NCI-H1417 (cell line): Measurements from ENCODE around the gene CSN2.
"Not testable (repeated sequence)": the region's sequence is repeated elsewhere in the genome, so short reads cannot be mapped to it uniquely, and the experiment has no call there.

Experiments used
- DNase-seq, 3 experiments: peaks; one replicate each; lab custom pipeline; 2025; lab: John Stamatoyannopoulos, UW

The CSN2 gene

GRCh38 chr4:69965628-69966027 lies at the start of gene CSN2:
Gene CSN2 (minus strand): TSS chr4:69965728. CDS start chr4:69960995, 4,733 bp downstream.
- peak in 1 of 3 experiments; percentile 5 for DNase-seq

GRCh38 chr4:70008771-70009170 lies 43.2 kb upstream of the CSN2 start:
- no peak for DNase-seq

GRCh38 chr4:70002507-70002906 lies 37.0 kb upstream of the CSN2 start:
- peak in 2 of 3 experiments; percentile 2 to 53 for DNase-seq

- DNase-seq: no peak
These were observed 35.2 kb upstream of the CSN2 start for GRCh38 chr4:70000711-70001110.

- no peak for DNase-seq
These were observed 33.9 kb upstream of the CSN2 start for GRCh38 chr4:69999420-69999819.

GRCh38 chr4:69995526-69996016 lies 30.0 kb upstream of the CSN2 start, which contains the start of gene STATH:
Gene STATH (plus strand): TSS chr4:69995966. CDS start chr4:69998438, 2,472 bp downstream.
- DNase-seq: no peak

GRCh38 chr4:69994782-69995181 lies 29.3 kb upstream of the CSN2 start:
- DNase-seq: no peak

- no peak for DNase-seq
These were observed 25.5 kb upstream of the CSN2 start for GRCh38 chr4:69991016-69991415.

- no peak for DNase-seq
These were observed 21.1 kb upstream of the CSN2 start for GRCh38 chr4:69986663-69987062.

- DNase-seq: peak; percentile 15 to 51 (median 21)
These were observed 18.5 kb upstream of the CSN2 start for GRCh38 chr4:69984030-69984443.

GRCh38 chr4:69977582-69977981 lies 12.1 kb upstream of the CSN2 start:
- DNase-seq: no peak

- no peak for DNase-seq
These were observed 9.1 kb upstream of the CSN2 start for GRCh38 chr4:69974631-69975030.

GRCh38 chr4:69970071-69970470 lies 4.5 kb upstream of the CSN2 start:
- DNase-seq: no peak

- no peak for DNase-seq
These were observed 8.3 kb downstream of the CSN2 start for GRCh38 chr4:69957209-69957608.

- no peak for DNase-seq
These were observed 13.9 kb downstream of the CSN2 start for GRCh38 chr4:69951602-69952001.

- DNase-seq: no peak
These were observed 29.0 kb downstream of the CSN2 start for GRCh38 chr4:69936566-69936965.

GRCh38 chr4:69934150-69934549 lies 31.4 kb downstream of the CSN2 start:
- no peak for DNase-seq

GRCh38 chr4:69930768-69931167 lies 34.8 kb downstream of the CSN2 start, which contains the start of gene CSN1S1:
Gene CSN1S1 (plus strand): TSS chr4:69931068. CDS start chr4:69932556, 1,488 bp downstream.
- DNase-seq: no peak

GRCh38 chr4:69923782-69924410 lies 41.6 kb downstream of the CSN2 start:
- DNase-seq: not testable (repeated sequence)

GRCh38 chr4:69920874-69921273 lies 44.7 kb downstream of the CSN2 start:
- no peak for DNase-seq

GRCh38 chr4:69910016-69910782 lies 55.3 kb downstream of the CSN2 start:
- DNase-seq: no peak

- no peak for DNase-seq
These were observed 56.3 kb downstream of the CSN2 start for GRCh38 chr4:69909195-69909594.

- no peak for DNase-seq
These were observed 58.4 kb downstream of the CSN2 start for GRCh38 chr4:69907151-69907550.
